A549 (cell line): ENCODE data around the gene PCGF3. TPM values are rescaled to one million over a fixed set of nuclear protein-coding genes. Genes with fewer than 3 reads are reported as not detected.

Experiments used
- ATAC-seq, 2 experiments: fragments of 200-7000 bp in 1 of 2; fragments of >200 bp in 1 of 2; cut with Nextera tagmentation in 1 of 2; cut with Tn5 transposase in 1 of 2; 3 replicates each; pipeline versions ENCODE4 v1.8.0 to v1.9.1; 2018 to 2020; ENCODE audit warnings: mild to moderate bottlenecking in 1 of 2, moderate library complexity in 1 of 2
- CTCF ChIA-PET: fragments of 300-600 bp; sonication (Branson Sonifier 250); formaldehyde crosslinking; extraction: SDS; loops from one replicate; lab custom pipeline; 2021; ENCODE audit warnings: antibody characterized with exemption, inconsistent platforms; lab: Yijun Ruan, JAX
- POLR2A ChIA-PET: fragments of 350-600 bp; formaldehyde crosslinking; extraction: SDS; loops from one replicate; lab custom pipeline; 2021; ENCODE audit warnings: antibody characterized with exemption, inconsistent platforms; lab: Yijun Ruan, JAX
- DNase-seq, 2 experiments: peaks; one replicate each; pipeline versions ENCODE4 v3.0.0 to v3.0.0-alpha.2; 2011 to 2016; ENCODE audit warnings: low read depth in 1 of 2, low spot score in 1 of 2
- FAIRE-seq: peaks from 2 replicates; lab custom pipeline; 2011; peaks lifted over from hg19 to GRCh38; lab: Jason Lieb, UNC
- H3K27ac ChIP-seq, 2 experiments: fragments of >200 bp; sonication (Bioruptor Twin); formaldehyde crosslinking; 3 replicates each; pipeline ENCODE4 v1.5.1; 2016 to 2017
- H3K4me1 ChIP-seq: fragments of >200 bp; sonication (Bioruptor Twin); formaldehyde crosslinking; 3 replicates; pipeline ENCODE4 v1.6.1; 2016
- H3K4me2 ChIP-seq: fragments of >200 bp; sonication (Bioruptor Twin); formaldehyde crosslinking; 3 replicates; pipeline ENCODE4 v1.6.1; 2016
- H3K4me3 ChIP-seq: fragments of >200 bp; sonication (Bioruptor Twin); formaldehyde crosslinking; 3 replicates; pipeline ENCODE4 v1.5.1; 2016
- H3K9me3 ChIP-seq: fragments of >200 bp; sonication (Bioruptor Twin); formaldehyde crosslinking; 3 replicates; pipeline ENCODE4 v1.6.1; 2016
- CBX2 ChIP-seq: fragments of 200-600 bp; sonication (generic); IDR thresholded peaks from 2 replicates; pipeline ENCODE4 v1.6.1; 2016; ENCODE audit warnings: low read depth, mild to moderate bottlenecking, borderline replicate concordance
- CEBPB ChIP-seq, 2 experiments: fragments of >200 bp in 1 of 2; sonication (Bioruptor Twin) in 1 of 2; formaldehyde crosslinking in 1 of 2; IDR thresholded peaks; 2 replicates each; pipeline ENCODE4 v1.6.1; 2012 to 2016
- E2F6 ChIP-seq: IDR thresholded peaks from 2 replicates; pipeline ENCODE4 v1.6.1; 2012; ENCODE audit warnings: low read depth, borderline replicate concordance
- FOSB ChIP-seq: fragments of 250-450 bp; sonication (Bioruptor Pico); IDR thresholded peaks from 2 replicates; pipeline ENCODE4 v1.5.0; 2020; ENCODE audit warnings: mild to moderate bottlenecking, moderate library complexity
- FOSL2 ChIP-seq, 2 experiments: fragments of 450-650 bp in 1 of 2; fragments of >200 bp in 1 of 2; sonication (Bioruptor Twin) in 1 of 2; formaldehyde crosslinking; IDR thresholded peaks; 2 replicates each; pipeline versions ENCODE4 v1.5.0 to v1.6.1; 2016 to 2020; ENCODE audit warnings: mild to moderate bottlenecking in 1 of 2, moderate library complexity in 1 of 2
- FOXS1 ChIP-seq: fragments of 250-450 bp; sonication (Bioruptor Pico); IDR thresholded peaks from 2 replicates; pipeline ENCODE4 v1.5.0; 2020; ENCODE audit warnings: mild to moderate bottlenecking, moderate library complexity
- HES2 ChIP-seq: fragments of >200 bp; sonication (Bioruptor Twin); formaldehyde crosslinking; IDR thresholded peaks from 2 replicates; pipeline ENCODE4 v1.6.1; 2016
- HOXB5 ChIP-seq: fragments of 250-450 bp; sonication (Bioruptor Pico); IDR thresholded peaks from 2 replicates; pipeline ENCODE4 v1.5.0; 2020; ENCODE audit warnings: mild to moderate bottlenecking, moderate library complexity
- JUN ChIP-seq, 2 experiments: fragments of >200 bp; sonication (Bioruptor Twin); formaldehyde crosslinking; IDR thresholded peaks; 2 replicates in 1 of 2; 3 replicates in 1 of 2; pipeline ENCODE4 v1.6.1; 2016 to 2017
- KDM1A ChIP-seq: fragments of 200-600 bp; sonication (generic); IDR thresholded peaks from 2 replicates; pipeline ENCODE4 v1.6.1; 2016; ENCODE audit warnings: low read depth, mild to moderate bottlenecking
- KDM5A ChIP-seq: fragments of 200-600 bp; sonication (generic); IDR thresholded peaks from 2 replicates; pipeline ENCODE4 v1.6.1; 2016; ENCODE audit warnings: antibody characterized with exemption, mild to moderate bottlenecking
- MAX ChIP-seq: IDR thresholded peaks from 2 replicates; pipeline ENCODE4 v1.6.1; 2012
- NFE2L2 ChIP-seq: fragments of 150-350 bp; conservative IDR thresholded peaks from 2 replicates; pipeline ENCODE4 v1.6.1; 2014; ENCODE audit warnings: low read length
- NPAS2 ChIP-seq: fragments of 250-450 bp; sonication (Bioruptor Pico); IDR thresholded peaks from 2 replicates; pipeline ENCODE4 v1.8.0; 2022; ENCODE audit warnings: mild to moderate bottlenecking, moderate library complexity, borderline replicate concordance
- NR3C1 ChIP-seq: fragments of >200 bp; sonication (Bioruptor Twin); formaldehyde crosslinking; IDR thresholded peaks from 3 replicates; pipeline ENCODE4 v1.6.1; 2017
- PBX3 ChIP-seq: IDR thresholded peaks from 2 replicates; pipeline ENCODE4 v1.6.1; 2012
- PHF8 ChIP-seq: fragments of 200-600 bp; sonication (generic); IDR thresholded peaks from 2 replicates; pipeline ENCODE4 v1.6.1; 2016; ENCODE audit warnings: low read depth, mild to moderate bottlenecking, antibody characterized with exemption, moderate library complexity, borderline replicate concordance
- POLR2A ChIP-seq: IDR thresholded peaks from 2 replicates; pipeline ENCODE4 v1.6.1; 2012; ENCODE audit warnings: mild to moderate bottlenecking, low read length
- RAD21 ChIP-seq, 2 experiments: fragments of >200 bp in 1 of 2; sonication (Bioruptor Twin) in 1 of 2; formaldehyde crosslinking in 1 of 2; IDR thresholded peaks in 1 of 2; conservative IDR thresholded peaks in 1 of 2; 2 replicates in 1 of 2; 3 replicates in 1 of 2; pipeline ENCODE4 v1.6.1; 2012 to 2018; ENCODE audit warnings: inconsistent platforms in 1 of 2
- RFX5 ChIP-seq: fragments of 450-650 bp; IDR thresholded peaks from 2 replicates; pipeline ENCODE4 v1.7.1; 2014; ENCODE audit warnings: antibody characterized with exemption, mild to moderate bottlenecking, moderate library complexity
- USF2 ChIP-seq: fragments of 450-650 bp; IDR thresholded peaks from 2 replicates; pipeline ENCODE4 v1.6.1; 2014; ENCODE audit warnings: antibody characterized with exemption
- ZNF302 ChIP-seq: fragments of 250-450 bp; sonication (Bioruptor Pico); IDR thresholded peaks from 2 replicates; pipeline ENCODE4 v1.9.0; 2021; ENCODE audit warnings: inconsistent platforms, mild to moderate bottlenecking, moderate library complexity
- WGBS: methylation state at CpG from one replicate; pipeline ENCODE4 v1.1.6; 2017; ENCODE audit errors: missing lambda C conversion rate; 5-methylcytosine and 5-hydroxymethylcytosine counted together
- polyA minus RNA-seq: library from RNA; depleted of rRNA, polyadenylated mRNA; stranded (reverse); fragments of >200 nt; gene quantifications from 2 replicates; pipeline ENCODE4 v1.2.3, GENCODE V29; 2011; rRNA and poly(A)+ RNA removed
- polyA plus RNA-seq, 4 experiments: library from polyadenylated mRNA; depleted of rRNA in 3 of 4; stranded (reverse); fragments of >200 nt; fragmentation: RNase III in 1 of 4; extraction: RNeasy Plus Mini Kit Qiagen cat#74134 plus additional on column Dnase treatment in 1 of 4; gene quantifications; 2 replicates in 3 of 4; 3 replicates in 1 of 4; pipeline ENCODE4 v1.2.3, GENCODE V29; 2011 to 2017

The PCGF3 gene
- polyA plus RNA-seq (2011; rRNA removed) (21.0 and 21.7 TPM in 2 replicates), polyA plus RNA-seq (2017; fragmentation: RNase III; extraction: RNeasy Plus Mini Kit Qiagen cat#74134 plus additional on column Dnase treatment) (14.2 to 17.8 TPM (median 15.9 TPM) in 3 replicates), polyA minus RNA-seq (21.3 and 30.7 TPM in 2 replicates)
- 27.8 and 33.5 TPM in 2 replicates for polyA plus RNA-seq (2012; cell fraction: cytosol; rRNA removed)
- polyA plus RNA-seq (2012; cell fraction: nucleus; rRNA removed): 57.6 and 61.1 TPM in 2 replicates

- peak; percentile 83 to 94 for DNase-seq
- no peak for FAIRE-seq
- CTCF ChIA-PET: no interaction called here
- 0% methylated on average over 13 of the region's 82 CpGs for WGBS
- POLR2A ChIA-PET: no interaction called here
- H3K4me3 ChIP-seq: peak within 1 kb of the TSS; percentile 99
- peak within 1 kb of the TSS; percentile 97 to 98 for H3K27ac ChIP-seq
- ATAC-seq: peak; percentile 82 to 98
- TF ChIP-seq CEBPB (IDR thresholded peaks at IDR 0.05) (no peak), FOSL2 (IDR thresholded peaks at IDR 0.05) (no peak), FOSL2 (CRISPR knock-in tag; IDR thresholded peaks at IDR 0.05) (no peak), PHF8 (peak; percentile 87; the same call in 1 of the 2 replicates), JUN (IDR thresholded peaks at IDR 0.05) (peak in 1 of 2 experiments; percentile 43; a peak in 1 of 5 replicates), CBX2 (no peak), POLR2A (peak; percentile 1; the same call in 1 of the 2 replicates), PBX3 (no peak)
- TF ChIP-seq, all 56 proteins: peak for 3
- no peaks in the 10 kb centered on the region for H3K9me3 ChIP-seq
- peak within 1 kb of the TSS; percentile 83 for H3K4me2 ChIP-seq
- H3K4me1 ChIP-seq: peaks cover 8% of the 10 kb centered on the region; the same call in 2 of the 3 replicates
Measured at GRCh38 chr4:705278-706082, at the start of gene PCGF3. Gene PCGF3, plus strand, starts transcription at chr4:705832. Its CDS starts 27,849 bp downstream, at chr4:733681.

- ChIA-PET CTCF (no interaction called here), POLR2A (no interaction called here)
- no peak for DNase-seq
- TF ChIP-seq ZNF302 (CRISPR knock-in tag): no peak
- TF ChIP-seq NR3C1: no peak
- no peak for TF ChIP-seq HES2
- TF ChIP-seq KDM5A: no peak
- no peak for TF ChIP-seq FOSB (CRISPR knock-in tag)
- TF ChIP-seq RFX5: no peak
- no peak for TF ChIP-seq E2F6
- no peak for TF ChIP-seq CBX2
- no peak for TF ChIP-seq KDM1A
- TF ChIP-seq FOXS1 (CRISPR knock-in tag): no peak
- no peak for TF ChIP-seq USF2
- TF ChIP-seq HOXB5 (CRISPR knock-in tag): no peak
- no peak for TF ChIP-seq NFE2L2
- no peak for TF ChIP-seq MAX
- no peak for TF ChIP-seq RAD21 (conservative IDR thresholded peaks at IDR 0.05 in 1 of 2, IDR thresholded peaks at IDR 0.05 in 1 of 2)
- TF ChIP-seq NPAS2 (CRISPR knock-in tag): no peak
- Histone ChIP-seq H3K27ac (no peak overlapping the region), H3K4me2 (no peak overlapping the region), H3K4me3 (no peak overlapping the region), H3K4me1 (no peaks in the 10 kb centered on the region), H3K9me3 (no peaks in the 10 kb centered on the region; the same call in 2 of the 3 replicates)
- WGBS: 90% methylated on average over 27 of the region's 58 CpGs
- no peak for ATAC-seq
- FAIRE-seq: no peak
Measured at GRCh38 chr4:656436-657337, 48.9 kb upstream of the PCGF3 start.
